Upper lobe of left lung (tissue), 6 donors: ENCODE results near the gene ADAMTSL5. TPM values are rescaled to one million over a fixed set of nuclear protein-coding genes. Genes with fewer than 3 reads are reported as not detected.

Experiments
- ATAC-seq, 2 donors: fragments of 200-7000 bp; cut with Tn5 transposase; one replicate each; pipeline ENCODE4 v1.9.1; 2022; ENCODE audit warnings: mild to moderate bottlenecking in 2 of 2, moderate library complexity in 2 of 2; ENCODE audit not compliant: low FRiP score in 2 of 2
- DNase-seq, 2 donors: peaks; one replicate each; pipeline ENCODE4 v3.0.0-alpha.2; 2019 to 2020
- H3K27ac ChIP-seq, 4 donors: fragments of 200-600 bp; sonication (generic); one replicate each; pipeline ENCODE4 v1.5.1; 2016 to 2019
- H3K27me3 ChIP-seq, 4 donors: fragments of 200-600 bp; sonication (generic); one replicate each; pipeline ENCODE4 v1.5.1; 2017 to 2019
- H3K36me3 ChIP-seq, 4 donors: fragments of 200-600 bp; sonication (generic); one replicate each; pipeline ENCODE4 v1.5.1; 2016 to 2019
- H3K4me1 ChIP-seq, 4 donors: fragments of 200-600 bp; sonication (generic); one replicate each; pipeline ENCODE4 v1.5.1; 2018 to 2019
- H3K4me3 ChIP-seq, 4 donors: fragments of 200-600 bp; sonication (generic); one replicate each; pipeline ENCODE4 v1.5.1; 2017 to 2019; ENCODE audit warnings: mild to moderate bottlenecking in 2 of 4, moderate library complexity in 1 of 4
- H3K9me3 ChIP-seq, 4 donors: fragments of 200-600 bp; sonication (generic); one replicate each; pipeline ENCODE4 v1.5.1; 2018 to 2019
- CTCF ChIP-seq, 6 experiments: fragments of 450-650 bp in 4 of 6; fragments of 200-600 bp in 2 of 6; sonication (generic) in 2 of 6; IDR thresholded peaks; one replicate each; pipeline ENCODE4 v1.5.1; 2016 to 2019; ENCODE audit warnings: antibody characterized with exemption in 6 of 6
- EP300 ChIP-seq, 4 donors: sonication (generic); formaldehyde crosslinking; IDR thresholded peaks; one replicate each; pipeline ENCODE4 v1.5.1; 2017; ENCODE audit warnings: antibody characterized with exemption in 4 of 4, control low read depth in 2 of 4
- POLR2A ChIP-seq, 4 donors: fragments of 450-650 bp; IDR thresholded peaks; one replicate each; pipeline ENCODE4 v1.5.1; 2016 to 2017; ENCODE audit warnings: antibody characterized with exemption in 4 of 4, mild to moderate bottlenecking in 2 of 4
- POLR2AphosphoS5 ChIP-seq, 2 donors: sonication (generic); formaldehyde crosslinking; IDR thresholded peaks; one replicate each; pipeline ENCODE4 v1.5.1; 2017; ENCODE audit warnings: antibody characterized with exemption in 2 of 2
- WGBS, 2 donors: methylation state at CpG; one replicate each; pipeline ENCODE4 v1.1.5; 2017 to 2018; 5-methylcytosine and 5-hydroxymethylcytosine counted together
- total RNA-seq, 6 donors: library from RNA; depleted of rRNA in 4 of 6; stranded (reverse); fragments of >200 nt in 4 of 6; gene quantifications; one replicate each; pipeline versions ENCODE4 v1.1.0 to v1.2.1, GENCODE V29; 2016 to 2021
- donor health status: DM: no; HTN: no; CAD: no; lungs with moderate emphysema.
- donor health status: DM: no; HTN: yes; CAD: no; lungs with severe emphysema.

The ADAMTSL5 gene
- total RNA-seq, 6 donors from 2014 or later, result 0.89 to 11.5 (median 4.9) TPM

DNA sequence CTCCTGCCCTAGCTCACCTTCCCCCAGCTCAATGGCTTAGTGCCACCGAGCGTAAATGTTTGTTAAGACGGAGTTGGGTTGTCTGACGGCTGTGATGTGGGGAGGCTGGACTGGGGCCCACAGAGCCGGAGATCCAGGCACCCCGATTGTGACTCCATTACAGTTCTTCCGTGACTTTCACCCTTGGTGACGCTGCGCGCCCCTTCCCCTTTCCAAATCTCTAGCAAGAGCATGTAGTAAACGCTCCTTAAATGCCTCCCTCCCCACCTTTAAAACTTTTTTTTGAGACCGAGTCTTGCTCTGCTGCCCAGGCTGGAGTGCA, 21.0 kb downstream of the ADAMTSL5 start:
- H3K27ac ChIP-seq, result no peak overlapping the region
- no peak for TF ChIP-seq EP300 (IDR thresholded peaks at IDR 0.05)
- peak in 1 of 4 donors; percentile 12 for TF ChIP-seq POLR2A (IDR thresholded peaks at IDR 0.05)
- ATAC-seq (no peak), DNase-seq (no peak)
- no peaks in the 10 kb centered on the region for H3K36me3 ChIP-seq
- 56 to 67% methylated on average over 12 of the region's 12 CpGs for WGBS, 2 donors
- H3K4me3 ChIP-seq, result peak overlapping the region in 2 of 4 donors; percentile 66 to 69
- H3K9me3 ChIP-seq, result no peaks in the 10 kb centered on the region
- H3K27me3 ChIP-seq, result no peaks in the 10 kb centered on the region
- peaks cover 14 to 29% (median 19%) of the 10 kb centered on the region in 4 donors for H3K4me1 ChIP-seq

- Histone ChIP-seq H3K27me3 (no peaks in the 10 kb centered on the region), H3K9me3 (no peaks in the 10 kb centered on the region), H3K36me3 (no peaks in the 10 kb centered on the region), H3K27ac (peak within 1 kb of the TSS; percentile 52 to 83 (median 68)), H3K4me3 (peak within 1 kb of the TSS; percentile 38 to 69 (median 62)), H3K4me1 (peaks cover 14 to 23% (median 19%) of the 10 kb centered on the region in 4 donors)
- ATAC-seq (no peak), DNase-seq (peak in 1 of 2 donors; percentile 89)
- peak in 1 of 6 experiments; percentile 27 for TF ChIP-seq CTCF (IDR thresholded peaks at IDR 0.05)
- TF ChIP-seq POLR2A (IDR thresholded peaks at IDR 0.05), result peak in 1 of 4 donors; percentile 54
- TF ChIP-seq EP300 (IDR thresholded peaks at IDR 0.05), result no peak
- TF ChIP-seq POLR2AphosphoS5 (IDR thresholded peaks at IDR 0.05), result no peak
- 4 to 14% methylated on average over 13 to 46 of the region's 73 CpGs for WGBS, 2 donors
Measured at GRCh38 chr19:1491114-1491848, 21.5 kb downstream of the ADAMTSL5 start, which contains the start of gene REEP6. Gene REEP6, plus strand, starts transcription at chr19:1491181. Its CDS starts 89 bp downstream, at chr19:1491270.

- WGBS, 2 donors, result 0 to 2% methylated on average over 34 to 50 of the region's 74 CpGs
- H3K9me3 ChIP-seq, result no peaks in the 10 kb centered on the region
- ATAC-seq (peak; percentile 96 to 98), DNase-seq (peak; percentile 98)
- peak within 1 kb of the TSS; percentile 38 to 69 (median 62) for H3K4me3 ChIP-seq
- no peaks in the 10 kb centered on the region for H3K36me3 ChIP-seq
- peak within 1 kb of the TSS; percentile 52 to 83 (median 68) for H3K27ac ChIP-seq
- H3K4me1 ChIP-seq, result peaks cover 14 to 21% (median 19%) of the 10 kb centered on the region in 4 donors
- TF ChIP-seq CTCF (IDR thresholded peaks at IDR 0.05) (peak in 2 of 6 experiments; percentile 6 to 24), POLR2AphosphoS5 (IDR thresholded peaks at IDR 0.05) (peak; percentile 33 to 49), EP300 (IDR thresholded peaks at IDR 0.05) (no peak), POLR2A (IDR thresholded peaks at IDR 0.05) (peak in 1 of 4 donors; percentile 23)
- H3K27me3 ChIP-seq, result no peaks in the 10 kb centered on the region
Measured at GRCh38 chr19:1490311-1491113, 22.3 kb downstream of the ADAMTSL5 start, which contains the start of gene PCSK4. Gene PCSK4, minus strand, starts transcription at chr19:1490350. Its CDS starts 4 bp downstream, at chr19:1490346.

- Histone ChIP-seq H3K36me3 (no peaks in the 10 kb centered on the region), H3K27me3 (no peaks in the 10 kb centered on the region), H3K27ac (peak overlapping the region; percentile 52 to 83 (median 68)), H3K4me3 (peak overlapping the region; percentile 38 to 69 (median 62)), H3K9me3 (no peaks in the 10 kb centered on the region), H3K4me1 (peaks cover 14 to 21% (median 19%) of the 10 kb centered on the region in 4 donors)
- peak in 1 of 2 donors; percentile 74 for DNase-seq
- no peak for TF ChIP-seq EP300 (IDR thresholded peaks at IDR 0.05)
- no peak for TF ChIP-seq CTCF (IDR thresholded peaks at IDR 0.05)
- 20 to 36% methylated on average over 10 to 37 of the region's 37 CpGs for WGBS, 2 donors
- no peak for ATAC-seq
Measured at GRCh38 chr19:1489463-1490310, 23.1 kb downstream of the ADAMTSL5 start.
